Liver (tissue), 3 donors: ENCODE measurements around the gene NDUFA3.

Source experiments
- ATF3 ChIP-seq: IDR thresholded peaks from 2 replicates; pipeline ENCODE4 v1.6.1; 2016; ENCODE audit warnings: antibody characterized with exemption
- CTCF ChIP-seq: fragments of 150-350 bp; IDR thresholded peaks from 2 replicates; pipeline ENCODE4 v1.5.1; 2017; ENCODE audit warnings: improper control_type of control experiment, low read depth, low read length; ENCODE audit not compliant: missing input control
- EGR1 ChIP-seq, 2 donors: IDR thresholded peaks; 2 replicates each; pipeline ENCODE4 v1.6.1; 2016 to 2018; ENCODE audit warnings: antibody characterized with exemption in 2 of 2, low read depth in 2 of 2
- GABPA ChIP-seq, 2 donors: IDR thresholded peaks in 1 of 2; conservative IDR thresholded peaks in 1 of 2; 2 replicates each; pipeline ENCODE4 v1.6.1; 2016; ENCODE audit warnings: antibody characterized with exemption in 2 of 2, mild to moderate bottlenecking in 1 of 2, moderate library complexity in 1 of 2
- HNF4G ChIP-seq: IDR thresholded peaks from 2 replicates; pipeline ENCODE4 v1.6.1; 2016; ENCODE audit warnings: antibody characterized with exemption
- JUND ChIP-seq, 2 donors: IDR thresholded peaks; 2 replicates each; pipeline ENCODE4 v1.6.1; 2016; ENCODE audit warnings: antibody characterized with exemption in 2 of 2
- MAX ChIP-seq: IDR thresholded peaks from 2 replicates; pipeline ENCODE4 v1.6.1; 2016; ENCODE audit warnings: antibody characterized with exemption
- RAD21 ChIP-seq, 2 donors: IDR thresholded peaks; 2 replicates each; pipeline ENCODE4 v1.6.1; 2016; ENCODE audit warnings: antibody characterized with exemption in 2 of 2, mild to moderate bottlenecking in 2 of 2
- REST ChIP-seq: IDR thresholded peaks from 2 replicates; pipeline ENCODE4 v1.6.1; 2016; ENCODE audit warnings: antibody characterized with exemption, mild to moderate bottlenecking
- SP1 ChIP-seq: IDR thresholded peaks from 2 replicates; pipeline ENCODE4 v1.6.1; 2018; ENCODE audit warnings: antibody characterized with exemption, mild to moderate bottlenecking
- TAF1 ChIP-seq: conservative IDR thresholded peaks from 2 replicates; pipeline ENCODE4 v1.6.1; 2016; ENCODE audit warnings: antibody characterized with exemption, mild to moderate bottlenecking
- YY1 ChIP-seq: IDR thresholded peaks from 2 replicates; pipeline ENCODE4 v1.6.1; 2016; ENCODE audit warnings: antibody characterized with exemption, mild to moderate bottlenecking
- donor health status: healthy.
- donor health status: healthy.

GRCh38 chr19:54063350-54064116, 39.1 kb upstream of the NDUFA3 start, which contains the start of gene VSTM1:
- no peak for TF ChIP-seq YY1
- no peak for TF ChIP-seq REST
- TF ChIP-seq GABPA (IDR thresholded peaks at IDR 0.05 in 1 of 2, conservative IDR thresholded peaks at IDR 0.05 in 1 of 2) = no peak
- TF ChIP-seq MAX = no peak
- TF ChIP-seq ATF3 = no peak
- no peak for TF ChIP-seq CTCF
- no peak for TF ChIP-seq JUND (IDR thresholded peaks at IDR 0.05)
- TF ChIP-seq RAD21 (IDR thresholded peaks at IDR 0.05) = no peak
- no peak for TF ChIP-seq SP1
- TF ChIP-seq EGR1 (IDR thresholded peaks at IDR 0.05; ENCODE audit: low read depth in 2 of 2) = no peak
- no peak for TF ChIP-seq TAF1
- no peak for TF ChIP-seq HNF4G
